Measurements from ENCODE around the gene NLGN2.

- TF ChIP-seq CTCF (IDR thresholded peaks at IDR 0.05) = no peak
- no peak for TF ChIP-seq EZH2 (IDR thresholded peaks at IDR 0.05; ENCODE audit: borderline replicate concordance, insufficient read depth, low read depth, low read length, poor library complexity, severe bottlenecking)
Measured at GRCh38 chr17:7443499-7444485, 36.1 kb downstream of the NLGN2 start.
